H1 (cell line): Measurements from ENCODE around the gene PRSS12. TPM values are rescaled to one million over a fixed set of nuclear protein-coding genes. Genes with fewer than 3 reads are reported as not detected.

ENCODE experiments used
- CTCF ChIA-PET: fragments of 300-600 bp; sonication (Branson Sonifier 250); formaldehyde crosslinking; loops from one replicate; lab custom pipeline; 2021; ENCODE audit not compliant: partially characterized antibody; lab: Charles Lee
- POLR2A ChIA-PET: fragments of 300-600 bp; sonication (Branson Sonifier 250); formaldehyde crosslinking; loops from one replicate; lab custom pipeline; 2021; ENCODE audit warnings: inconsistent platforms; ENCODE audit not compliant: partially characterized antibody; lab: Charles Lee
- DNase-seq, 2 experiments: peaks; one replicate each; pipeline versions ENCODE4 v3.0.0 to v3.0.0-alpha.2; 2010 to 2022; ENCODE audit warnings: low spot score in 2 of 2, low read depth in 1 of 2, mixed read lengths in 1 of 2
- FAIRE-seq: peaks from 2 replicates; lab custom pipeline; 2011; peaks lifted over from hg19 to GRCh38; lab: Jason Lieb, UNC
- H2AFZ ChIP-seq: 2 replicates; pipeline ENCODE4 v1.8.1; 2012; ENCODE audit warnings: low read length, inconsistent platforms
- H2AK5ac ChIP-seq: 2 replicates; pipeline ENCODE4 v1.6.1; 2013; ENCODE audit warnings: low read depth, low read length
- H2BK120ac ChIP-seq: replicated peaks from 2 replicates; pipeline ENCODE3; 2013; ENCODE audit warnings: low read depth, low read length, inconsistent platforms
- H2BK12ac ChIP-seq: 2 replicates; pipeline ENCODE4 v1.6.1; 2013; ENCODE audit warnings: low read depth, low read length
- H2BK15ac ChIP-seq: 2 replicates; pipeline ENCODE4 v1.6.1; 2013; ENCODE audit warnings: low read length
- H2BK20ac ChIP-seq: 2 replicates; pipeline ENCODE4 v1.6.1; 2013; ENCODE audit warnings: low read length
- H2BK5ac ChIP-seq: 2 replicates; pipeline ENCODE4 v1.6.1; 2013; ENCODE audit warnings: low read depth, low read length
- H3K14ac ChIP-seq: 2 replicates; pipeline ENCODE4 v1.6.1; 2013; ENCODE audit warnings: inconsistent platforms; ENCODE audit not compliant: insufficient read length
- H3K18ac ChIP-seq: 2 replicates; pipeline ENCODE4 v1.6.1; 2013; ENCODE audit warnings: low read length; ENCODE audit errors: extremely low read depth
- H3K23ac ChIP-seq: 2 replicates; pipeline ENCODE4 v1.6.1; 2013; ENCODE audit warnings: inconsistent platforms; ENCODE audit not compliant: insufficient read length
- H3K23me2 ChIP-seq: 2 replicates; pipeline ENCODE4 v1.6.1; 2013; ENCODE audit warnings: low read depth, low read length
- H3K27ac ChIP-seq: 2 replicates; pipeline ENCODE4 v1.6.1; 2011; ENCODE audit warnings: low read depth, low read length, inconsistent platforms
- H3K27me3 ChIP-seq, 4 experiments: replicated peaks in 1 of 4; 1 replicate in 1 of 4; 2 replicates in 3 of 4; pipeline versions ENCODE4 v1.6.1 to v1.8.1; 2011 to 2013; ENCODE audit warnings: low read length in 3 of 4, mild to moderate bottlenecking in 3 of 4, inconsistent platforms in 2 of 4, mixed read lengths in 2 of 4, moderate library complexity in 1 of 4; ENCODE audit not compliant: control insufficient read depth in 3 of 4, insufficient read depth in 3 of 4; ENCODE audit errors: extremely low read depth in 1 of 4
- H3K36me3 ChIP-seq, 4 experiments: 2 replicates each; pipeline versions ENCODE4 v1.6.1 to v1.8.1; 2011 to 2013; ENCODE audit warnings: mild to moderate bottlenecking in 4 of 4, low read length in 3 of 4, moderate library complexity in 2 of 4, control low read depth in 1 of 4, inconsistent platforms in 1 of 4; ENCODE audit not compliant: insufficient read depth in 4 of 4, control insufficient read depth in 2 of 4
- H3K4ac ChIP-seq: replicated peaks from 2 replicates; pipeline ENCODE3; 2013; ENCODE audit warnings: low read length, low read depth, mixed read lengths, inconsistent platforms; ENCODE audit not compliant: insufficient read length
- H3K4me1 ChIP-seq, 4 experiments: replicated peaks in 1 of 4; 1 replicate in 1 of 4; 2 replicates in 3 of 4; pipeline versions ENCODE4 v1.6.1 to v1.8.1; 2011 to 2013; ENCODE audit warnings: low read length in 3 of 4, inconsistent platforms in 2 of 4, mixed read lengths in 1 of 4; ENCODE audit not compliant: insufficient read depth in 4 of 4, control insufficient read depth in 3 of 4
- H3K4me2 ChIP-seq, 2 experiments: 2 replicates each; pipeline versions ENCODE4 v1.6.1 to v1.8.1; 2011 to 2013; ENCODE audit warnings: low read depth in 2 of 2, low read length in 2 of 2, control low read depth in 1 of 2, inconsistent platforms in 1 of 2, mild to moderate bottlenecking in 1 of 2; ENCODE audit not compliant: insufficient read depth in 1 of 2
- H3K4me3 ChIP-seq, 4 experiments: fragments of 200-600, 300-600 bp in 1 of 4; sonication (generic), shearing (Covaris generic), sonication (Bioruptor Twin) in 1 of 4; 2 replicates each; pipeline versions ENCODE4 v1.5.1 to v1.8.1; 2011 to 2016; ENCODE audit warnings: low read length in 4 of 4, low read depth in 3 of 4, control low read depth in 2 of 4, inconsistent platforms in 2 of 4, mild to moderate bottlenecking in 2 of 4, mixed read lengths in 1 of 4, moderate library complexity in 1 of 4; ENCODE audit not compliant: insufficient read depth in 2 of 4; ENCODE audit errors: extremely low read depth in 1 of 4
- H3K56ac ChIP-seq: replicated peaks from 2 replicates; pipeline ENCODE3; 2013; ENCODE audit warnings: low read depth, mild to moderate bottlenecking, mixed read lengths, low read length, inconsistent platforms; ENCODE audit not compliant: insufficient read length
- H3K79me1 ChIP-seq: 2 replicates; pipeline ENCODE4 v1.6.1; 2013; ENCODE audit warnings: low read depth, low read length, control low read depth
- H3K79me2 ChIP-seq, 2 experiments: 2 replicates each; pipeline versions ENCODE4 v1.6.1 to v1.8.1; 2012 to 2013; ENCODE audit warnings: low read length in 2 of 2, mild to moderate bottlenecking in 2 of 2, inconsistent platforms in 1 of 2; ENCODE audit not compliant: insufficient read depth in 2 of 2, control insufficient read depth in 1 of 2
- H3K9ac ChIP-seq, 4 experiments: replicated peaks in 1 of 4; 1 replicate in 1 of 4; 2 replicates in 3 of 4; pipeline versions ENCODE4 v1.6.1 to v1.8.1; 2011 to 2013; ENCODE audit warnings: low read depth in 3 of 4, low read length in 3 of 4, control low read depth in 2 of 4, mild to moderate bottlenecking in 2 of 4, moderate library complexity in 2 of 4, inconsistent platforms in 1 of 4; ENCODE audit errors: extremely low read depth in 1 of 4
- H3K9me3 ChIP-seq, 2 experiments: 2 replicates each; pipeline versions ENCODE4 v1.6.1 to v1.8.1; 2012 to 2013; ENCODE audit warnings: mild to moderate bottlenecking in 2 of 2, moderate library complexity in 2 of 2, control low read depth in 1 of 2, inconsistent platforms in 1 of 2, low read depth in 1 of 2, low read length in 1 of 2, mixed read lengths in 1 of 2; ENCODE audit not compliant: insufficient read depth in 2 of 2
- H4K20me1 ChIP-seq, 2 experiments: replicated peaks in 1 of 2; 2 replicates each; pipeline versions ENCODE3 to v1.8.1; 2011 to 2013; ENCODE audit warnings: inconsistent platforms in 2 of 2, low read length in 2 of 2, mild to moderate bottlenecking in 1 of 2; ENCODE audit not compliant: insufficient read depth in 2 of 2, control insufficient read depth in 1 of 2
- H4K5ac ChIP-seq: 2 replicates; pipeline ENCODE4 v1.6.1; 2013; ENCODE audit warnings: low read length, low read depth, mixed read lengths, inconsistent platforms; ENCODE audit not compliant: insufficient read length
- H4K8ac ChIP-seq: 2 replicates; pipeline ENCODE4 v1.8.0; 2013; ENCODE audit warnings: mild to moderate bottlenecking, moderate library complexity, low read length, inconsistent platforms; ENCODE audit not compliant: insufficient read depth; ENCODE audit errors: extremely low read depth
- H4K91ac ChIP-seq: replicated peaks from 2 replicates; pipeline ENCODE3; 2013; ENCODE audit warnings: low read length, mixed read lengths, inconsistent platforms; ENCODE audit not compliant: insufficient read length
- MAFK ChIP-seq: IDR thresholded peaks from 2 replicates; pipeline ENCODE4 v1.6.1; 2012; ENCODE audit warnings: low read depth, mild to moderate bottlenecking, improper control_type of control experiment, low read length
- POU5F1 ChIP-seq: IDR thresholded peaks from 2 replicates; pipeline ENCODE4 v1.6.1; 2011; ENCODE audit warnings: low read depth, mild to moderate bottlenecking, low read length, moderate library complexity
- TAF7 ChIP-seq: optimal IDR thresholded peaks from 2 replicates; pipeline ENCODE3; 2011; ENCODE audit warnings: low read depth, mild to moderate bottlenecking, inconsistent platforms, low read length, moderate library complexity, borderline replicate concordance
- WGBS, 2 experiments: shearing (Covaris generic) in 1 of 2; methylation state at CpG; one replicate each; pipeline versions ENCODE4 v1.1.6 to v1.1.7; 2013 to 2015; ENCODE audit warnings: low lambda C conversion rate in 2 of 2, mixed read lengths in 2 of 2, inconsistent platforms in 1 of 2, low coverage in 1 of 2, missing lambda C conversion rate in 1 of 2; ENCODE audit not compliant: insufficient replicate concordance in 2 of 2, insufficient coverage in 1 of 2, insufficient read length in 1 of 2; ENCODE audit errors: extremely low coverage in 1 of 2, missing lambda C conversion rate in 1 of 2; 5-methylcytosine and 5-hydroxymethylcytosine counted together
- polyA plus RNA-seq, 7 experiments: library from polyadenylated mRNA; depleted of rRNA in 3 of 7; stranded (reverse) in 5 of 7; unstranded in 2 of 7; fragments of >200 nt in 5 of 7; fragments of 200-250 nt in 2 of 7; gene quantifications; 1 replicate in 5 of 7; 2 replicates in 1 of 7; 4 replicates in 1 of 7; pipeline versions ENCODE4 v1.2.1 to v1.2.3, GENCODE V29; 2011 to 2013; ENCODE audit warnings: missing spikeins in 2 of 7, mixed read lengths in 2 of 7
- total RNA-seq: library from RNA; stranded (reverse); fragmentation: NEBNext Ultra II Directional; extraction: Animal tissue kit (Norgen Biotek cat#: 25700); gene quantifications from 2 replicates; pipeline ENCODE4 v1.2.1, GENCODE V29; 2021

The PRSS12 gene
- total and polyA plus RNA-seq, 2 of the 8 experiments (the other 6 are each of a cell fraction or from before 2014, with no cell fraction given): 2.6 to 9.3 TPM

- no peak overlapping the region for H3K4me2 ChIP-seq
- no peak overlapping the region for H4K91ac ChIP-seq
- no peaks in the 10 kb centered on the region for H3K9me3 ChIP-seq
- H4K8ac ChIP-seq: no peak overlapping the region
- ChIA-PET POLR2A (no interaction called here), CTCF (interaction anchor here (1.7 kb wide), 1 partner anchor 36 kb away, joined by 4 read pairs; the partner anchor contains the start of gene PRSS12)
- no peaks in the 10 kb centered on the region for H3K36me3 ChIP-seq
- H3K79me2 ChIP-seq: no peaks in the 10 kb centered on the region
- H2BK12ac ChIP-seq: no peak overlapping the region
- H3K56ac ChIP-seq: no peak overlapping the region
- WGBS, 2 experiments: 94% methylated on average over 2 of the region's 2 CpGs; no CpG with 5 or more reads in 1 of the 2 experiments
- H2BK5ac ChIP-seq: no peak overlapping the region
- H3K4me1 ChIP-seq: no peaks in the 10 kb centered on the region
- H2BK120ac ChIP-seq: no peak overlapping the region
- no peak overlapping the region for H3K27ac ChIP-seq
- H3K23ac ChIP-seq: no peak overlapping the region
- H2BK20ac ChIP-seq: no peak overlapping the region
- H4K20me1 ChIP-seq: no peaks in the 10 kb centered on the region
- H3K9ac ChIP-seq: no peak overlapping the region
- TF ChIP-seq TAF7 (no peak), POU5F1 (no peak), MAFK (no peak)
- DNase-seq: no peak
- H4K5ac ChIP-seq: no peak overlapping the region
- H3K4me3 ChIP-seq: no peak overlapping the region
- no peaks in the 10 kb centered on the region for H3K79me1 ChIP-seq
- no peak overlapping the region for H3K14ac ChIP-seq
- H3K27me3 ChIP-seq: no peaks in the 10 kb centered on the region
- no peaks in the 10 kb centered on the region for H3K23me2 ChIP-seq
- H3K4ac ChIP-seq: no peak overlapping the region
- H2AK5ac ChIP-seq: no peak overlapping the region
- no peak for FAIRE-seq
- no peak overlapping the region for H3K18ac ChIP-seq
- H2AFZ ChIP-seq: no peak overlapping the region
- no peak overlapping the region for H2BK15ac ChIP-seq
Measured at GRCh38 chr4:118317691-118318090, 35.1 kb downstream of the PRSS12 start.
